K562 (cell line): ENCODE data around the gene THAP9. TPM values are rescaled to one million over a fixed set of nuclear protein-coding genes. Genes with fewer than 3 reads are reported as not detected.
A peak's percentile ranks its signal among the peaks of the same experiment; 100 is the strongest.

Source experiments
- CEBPG ChIP-seq, 3 experiments: fragments of 200-800 bp in 1 of 3; sonication (Bioruptor generic) in 1 of 3; sonication (generic) in 1 of 3; formaldehyde crosslinking in 1 of 3; IDR thresholded peaks in 2 of 3; conservative IDR thresholded peaks in 1 of 3; 2 replicates each; pipeline versions ENCODE4 v1.6.1 to v1.8.0; 2016 to 2022; ENCODE audit warnings: missing compliant biosample characterization in 2 of 3, missing genetic modification characterization in 2 of 3, mild to moderate bottlenecking in 1 of 3, missing genetic modification reagents in 1 of 3
- CEBPZ ChIP-seq: fragments of 150-350 bp; IDR thresholded peaks from 2 replicates; pipeline ENCODE4 v1.6.1; 2014; ENCODE audit warnings: low read depth, mild to moderate bottlenecking, low read length, borderline replicate concordance
- COPS2 ChIP-seq: fragments of 450-650 bp; conservative IDR thresholded peaks from 2 replicates; pipeline ENCODE4 v1.6.1; 2016; ENCODE audit warnings: mild to moderate bottlenecking, moderate library complexity
- ESRRA ChIP-seq: fragments of 450-650 bp; IDR thresholded peaks from 2 replicates; pipeline ENCODE4 v1.6.1; 2014; ENCODE audit warnings: low read depth, mild to moderate bottlenecking, moderate library complexity, borderline replicate concordance
- HINFP ChIP-seq: fragments of 450-650 bp; conservative IDR thresholded peaks from 2 replicates; pipeline ENCODE4 v1.6.1; 2016; ENCODE audit warnings: missing genetic modification characterization, low read depth, mild to moderate bottlenecking, control low read depth, missing compliant biosample characterization
- ILK ChIP-seq: fragments of 450-650 bp; IDR thresholded peaks from 2 replicates; pipeline ENCODE4 v1.6.1; 2016; ENCODE audit warnings: missing genetic modification characterization, low read depth, mild to moderate bottlenecking, missing compliant biosample characterization, moderate library complexity, borderline replicate concordance
- KLF1 ChIP-seq: fragments of 450-650 bp; IDR thresholded peaks from 2 replicates; pipeline ENCODE4 v1.6.1; 2016; ENCODE audit warnings: missing genetic modification characterization, missing compliant biosample characterization
- KLF13 ChIP-seq: fragments of 450-650 bp; IDR thresholded peaks from 2 replicates; pipeline ENCODE4 v1.6.1; 2016; ENCODE audit warnings: missing genetic modification characterization, low read depth, mild to moderate bottlenecking, missing compliant biosample characterization, moderate library complexity, borderline replicate concordance
- NCOA2 ChIP-seq, 2 experiments: fragments of 450-650 bp; IDR thresholded peaks; 2 replicates each; pipeline ENCODE4 v1.6.1; 2018; ENCODE audit warnings: mild to moderate bottlenecking in 2 of 2, moderate library complexity in 1 of 2; ENCODE audit not compliant: partially characterized antibody in 2 of 2
- NUFIP1 ChIP-seq: fragments of 450-650 bp; IDR thresholded peaks from 2 replicates; pipeline ENCODE4 v1.6.1; 2018; ENCODE audit not compliant: partially characterized antibody
- PRPF4 ChIP-seq: fragments of 200-400 bp; formaldehyde crosslinking; IDR thresholded peaks from one replicate; pipeline ENCODE4 v1.6.1; 2017; ENCODE audit warnings: low read length, low read depth, mild to moderate bottlenecking; ENCODE audit not compliant: insufficient read depth, poor library complexity, severe bottlenecking
- PTRF ChIP-seq: fragments of 450-650 bp; IDR thresholded peaks from 2 replicates; pipeline ENCODE4 v1.6.1; 2016; ENCODE audit warnings: mild to moderate bottlenecking, missing genetic modification characterization, missing compliant biosample characterization
- RNF219 ChIP-seq: fragments of 250-450 bp; sonication (Bioruptor Pico); IDR thresholded peaks from 2 replicates; pipeline ENCODE4 v1.5.0; 2022; ENCODE audit warnings: mild to moderate bottlenecking
- SMC3 ChIP-seq: conservative IDR thresholded peaks from 2 replicates; pipeline ENCODE4 v1.6.1; 2011; ENCODE audit warnings: low read depth, low read length, improper control_type of control experiment; ENCODE audit not compliant: insufficient read depth
- SREBF1 ChIP-seq: fragments of 150-350 bp; IDR thresholded peaks from 2 replicates; pipeline ENCODE4 v1.6.1; 2014; ENCODE audit warnings: antibody characterized with exemption, low read depth, low read length, borderline replicate concordance
- TGIF2 ChIP-seq: sonication (generic); formaldehyde crosslinking; IDR thresholded peaks from 2 replicates; pipeline ENCODE4 v1.8.1; 2022; ENCODE audit warnings: mild to moderate bottlenecking, missing genetic modification reagents, moderate library complexity
- THAP7 ChIP-seq: fragments of 250-450 bp; sonication (Bioruptor Pico); IDR thresholded peaks from 2 replicates; pipeline ENCODE4 v1.5.0; 2021
- ZNF316 ChIP-seq: fragments of 450-650 bp; IDR thresholded peaks from 2 replicates; pipeline ENCODE4 v1.6.1; 2016
- ZSCAN29 ChIP-seq: fragments of 450-650 bp; IDR thresholded peaks from 2 replicates; pipeline ENCODE4 v1.6.1; 2017
- polyA plus RNA-seq, 8 experiments: library from polyadenylated mRNA; depleted of rRNA in 4 of 8; stranded (reverse) in 5 of 8; unstranded in 3 of 8; fragments of >200 nt; fragmentation: Nextera tagmentation in 2 of 8; fragmentation: Illumina TruSeq in 1 of 8; extraction: Ambion mirVana in 2 of 8; extraction: Trizol in 1 of 8; gene quantifications; 2 replicates each; pipeline versions ENCODE4 v1.2.1 to v1.2.3, GENCODE V29; 2011 to 2014; ENCODE audit warnings: inconsistent platforms in 1 of 8, missing spikeins in 1 of 8
- total RNA-seq, 7 experiments: library from RNA; depleted of rRNA in 6 of 7; stranded (reverse); fragments of >200 nt in 6 of 7; fragmentation: Illumina TruSeq in 2 of 7; extraction: Trizol in 2 of 7; gene quantifications; 2 replicates each; pipeline versions ENCODE4 v1.2.1 to v1.2.3, GENCODE V29; 2011 to 2021; ENCODE audit warnings: low replicate concordance in 1 of 7

The THAP9 gene
- total and polyA plus RNA-seq, 9 of the 15 experiments (the other 6 are each of a cell fraction or from before 2014, with no cell fraction given), result 3.4 to 7.0 (median 5.4) TPM

- TF ChIP-seq ESRRA (peak; percentile 94), NUFIP1 (no peak), NCOA2 (IDR thresholded peaks at IDR 0.05; ENCODE audit: partially characterized antibody in 2 of 2) (no peak), COPS2 (no peak), PTRF (tag) (no peak), PRPF4 (peak; percentile 50), SMC3 (no peak), TGIF2 (CRISPR knock-in tag) (no peak), RNF219 (CRISPR knock-in tag) (no peak), ZSCAN29 (peak; percentile 97), CEBPG (CRISPR knock-in tag; IDR thresholded peaks at IDR 0.05) (no peak), CEBPG (tag; conservative IDR thresholded peaks at IDR 0.05 in 1 of 2, IDR thresholded peaks at IDR 0.05 in 1 of 2) (no peak), ILK (tag) (no peak), KLF13 (peak; percentile 81), HINFP (tag) (no peak), SREBF1 (no peak), THAP7 (CRISPR knock-in tag) (no peak), ZNF316 (peak; percentile 70), KLF1 (tag) (peak; percentile 87), CEBPZ (no peak)
Observed at GRCh38 chr4:82900411-82901182, at the start of gene THAP9 (continued).
